Measurements from ENCODE around the gene CTSA.
"Not testable (repeated sequence)": the region's sequence is repeated elsewhere in the genome, so short reads cannot be mapped to it uniquely, and the experiment has no call there.

CTSA gene

GRCh38 chr20:45867136-45867818 is 23.9 kb upstream of the CTSA start:
- no peak overlapping the region for H3K4me3 ChIP-seq
- no peak for TF ChIP-seq CTCF (IDR thresholded peaks at IDR 0.05)
- no peak for DNase-seq (ENCODE audit: low spot score)
- no peak overlapping the region for H3K27ac ChIP-seq

- Histone ChIP-seq H3K27ac (no peak overlapping the region), H3K4me3 (no peak overlapping the region)
- DNase-seq (ENCODE audit: low spot score): no peak
- TF ChIP-seq CTCF (IDR thresholded peaks at IDR 0.05): no peak
Observed at GRCh38 chr20:45867819-45868176, 23.3 kb upstream of the CTSA start.

- Histone ChIP-seq H3K4me3 (no peak overlapping the region), H3K27ac (no peak overlapping the region)
- TF ChIP-seq CTCF (IDR thresholded peaks at IDR 0.05): no peak
- no peak for DNase-seq (ENCODE audit: low spot score)
Observed at GRCh38 chr20:45872626-45873025, 18.5 kb upstream of the CTSA start.

GRCh38 chr20:45873409-45874103 is 17.6 kb upstream of the CTSA start:
- H3K4me3 ChIP-seq: no peak overlapping the region
- DNase-seq (ENCODE audit: low spot score): no peak
- no peak for TF ChIP-seq CTCF (IDR thresholded peaks at IDR 0.05)
- no peak overlapping the region for H3K27ac ChIP-seq

- DNase-seq (ENCODE audit: low spot score); H3K27ac ChIP-seq; H3K4me3 ChIP-seq: not testable (repeated sequence)
Observed at GRCh38 chr20:45874104-45874481, 17.0 kb upstream of the CTSA start.

- no peak for DNase-seq (ENCODE audit: low spot score)
- Histone ChIP-seq H3K27ac (no peak overlapping the region), H3K4me3 (no peak overlapping the region)
Observed at GRCh38 chr20:45874576-45874975, 16.6 kb upstream of the CTSA start.

More at GRCh38 chr20:45874576-45874975, 16.6 kb upstream of the CTSA start:
- no peak for TF ChIP-seq CTCF (IDR thresholded peaks at IDR 0.05)
